ENCODE data around the gene CARNS1.
A peak's percentile ranks its signal among the peaks of the same experiment; 100 is the strongest.

CARNS1 gene

DNA sequence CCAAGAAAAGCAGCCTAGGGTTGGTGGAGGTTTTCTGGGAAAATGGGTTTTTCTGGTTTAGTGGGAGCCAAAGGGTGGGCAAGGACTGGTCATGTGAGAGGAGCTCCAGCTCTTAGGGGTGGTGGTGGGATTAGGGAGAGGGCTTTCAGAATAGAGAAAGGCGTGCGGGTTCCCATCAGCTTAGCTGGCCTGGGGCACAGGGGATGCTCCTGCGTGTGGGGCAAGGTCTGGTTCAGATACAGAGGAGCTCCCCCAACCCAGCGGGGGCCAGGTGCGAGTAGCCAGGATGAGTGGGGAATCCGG is 52.9 kb downstream of the CARNS1 start:
- no peak for DNase-seq

- peak; percentile 92 for DNase-seq
Measured at GRCh38 chr11:67468759-67469507, 53.5 kb downstream of the CARNS1 start, which contains the start of gene TMEM134. Gene TMEM134 (minus strand): TSS chr11:67469251. CDS start chr11:67469192, 59 bp downstream.

DNA sequence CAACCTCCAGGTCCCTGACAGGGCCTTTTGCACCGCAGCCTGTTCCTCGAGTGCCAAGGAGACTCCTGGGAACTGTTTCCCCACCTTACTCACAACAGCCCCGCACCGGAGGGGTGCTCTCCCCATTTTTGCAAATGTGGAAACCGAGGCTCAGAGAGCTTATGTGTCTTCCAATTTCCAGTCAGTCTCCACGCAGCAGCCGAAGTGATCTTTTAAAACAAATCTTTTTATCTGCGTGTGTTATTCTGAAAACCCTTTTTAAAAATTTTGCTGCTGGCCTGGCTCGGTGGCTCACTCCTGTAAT is 54.0 kb downstream of the CARNS1 start:
- DNase-seq, result no peak

- DNase-seq, result no peak
Measured at GRCh38 chr11:67470337-67471002, 55.0 kb downstream of the CARNS1 start.

DNA sequence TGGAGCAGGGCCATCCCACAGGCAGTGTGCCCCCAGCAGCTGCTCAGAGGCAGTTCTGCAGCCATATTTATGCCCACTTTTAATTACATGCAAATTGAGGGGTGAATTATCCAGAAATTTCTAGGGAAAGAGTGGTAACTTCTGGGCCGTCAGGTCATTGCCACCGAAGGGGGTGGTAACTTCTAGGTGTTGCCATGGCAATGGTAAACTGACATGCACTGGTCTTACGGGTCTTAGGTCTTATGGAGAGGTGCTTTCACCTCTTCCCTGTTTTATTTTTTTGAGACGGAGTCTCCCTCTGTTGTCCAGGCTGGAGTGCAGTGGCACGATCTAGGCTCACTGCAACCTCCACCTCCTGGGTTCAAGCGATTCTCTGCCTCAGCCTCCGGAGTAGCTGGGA is 57.4 kb downstream of the CARNS1 start:
- DNase-seq, result no peak

All from activated gamma-delta T cell (primary cell).